H1 (cell line): ENCODE data around the gene COX19. TPM values are rescaled to one million over a fixed set of nuclear protein-coding genes. Genes with fewer than 3 reads are reported as not detected.

Experiments
- EZH2 ChIP-seq: fragments of 200-600 bp; sonication (generic); IDR thresholded peaks from 2 replicates; pipeline ENCODE4 v1.7.1; 2012; ENCODE audit warnings: low read depth, mild to moderate bottlenecking, moderate library complexity, low read length, inconsistent platforms; ENCODE audit not compliant: severe bottlenecking
- GTF2F1 ChIP-seq: IDR thresholded peaks from 2 replicates; pipeline ENCODE4 v1.6.1; 2012; ENCODE audit warnings: low read depth, low read length, improper control_type of control experiment, borderline replicate concordance
- RAD21 ChIP-seq, 2 experiments: IDR thresholded peaks in 1 of 2; conservative IDR thresholded peaks in 1 of 2; 2 replicates each; pipeline ENCODE4 v1.6.1; 2011; ENCODE audit warnings: low read depth in 2 of 2, low read length in 2 of 2, improper control_type of control experiment in 1 of 2, inconsistent platforms in 1 of 2, mild to moderate bottlenecking in 1 of 2, moderate library complexity in 1 of 2
- SIX5 ChIP-seq: IDR thresholded peaks from 2 replicates; pipeline ENCODE4 v1.6.1; 2011; ENCODE audit warnings: mild to moderate bottlenecking, low read depth, low read length
- polyA plus RNA-seq, 7 experiments: library from polyadenylated mRNA; depleted of rRNA in 3 of 7; stranded (reverse) in 5 of 7; unstranded in 2 of 7; fragments of >200 nt in 5 of 7; fragments of 200-250 nt in 2 of 7; gene quantifications; 1 replicate in 5 of 7; 2 replicates in 1 of 7; 4 replicates in 1 of 7; pipeline versions ENCODE4 v1.2.1 to v1.2.3, GENCODE V29; 2011 to 2013; ENCODE audit warnings: missing spikeins in 2 of 7, mixed read lengths in 2 of 7
- total RNA-seq: library from RNA; stranded (reverse); fragmentation: NEBNext Ultra II Directional; extraction: Animal tissue kit (Norgen Biotek cat#: 25700); gene quantifications from 2 replicates; pipeline ENCODE4 v1.2.1, GENCODE V29; 2021

COX19 gene
- total and polyA plus RNA-seq, 2 of the 8 experiments (the other 6 are each of a cell fraction or from before 2014, with no cell fraction given), result 3.9 to 7.9 TPM

- TF ChIP-seq RAD21 (IDR thresholded peaks at IDR 0.05 in 1 of 2, conservative IDR thresholded peaks at IDR 0.05 in 1 of 2; ENCODE audit: low read depth in 2 of 2, low read length in 2 of 2), result no peak
- no peak for TF ChIP-seq EZH2
- TF ChIP-seq GTF2F1, result no peak
- TF ChIP-seq SIX5, result no peak
Measured at GRCh38 chr7:982511-983003, 7.2 kb upstream of the COX19 start (continued).
